Measurements from ENCODE around the gene SLC4A8.

- TF ChIP-seq CTCF (optimal IDR thresholded peaks at IDR 0.05 in 1 of 3, IDR thresholded peaks at IDR 0.05 in 1 of 3, conservative IDR thresholded peaks at IDR 0.05 in 1 of 3; ENCODE audit: extremely low read depth in 1 of 3, insufficient read depth in 2 of 3, low read length in 3 of 3) (no peak), EZH2 (IDR thresholded peaks at IDR 0.05; ENCODE audit: low read length) (no peak)
Observed at GRCh38 chr12:51377099-51377984, 47.3 kb upstream of the SLC4A8 start.
